Large intestine (tissue), 3 donors: ENCODE data around the gene CA12. TPM values are rescaled to one million over a fixed set of nuclear protein-coding genes. Genes with fewer than 3 reads are reported as not detected.

Experiments
- DNase-seq, 2 donors: peaks; one replicate each; pipeline versions ENCODE4 v3.0.0 to v3.0.0-alpha.2; 2013
- H3K27ac ChIP-seq: one replicate; pipeline ENCODE4 v1.5.1; 2013; ENCODE audit warnings: low read length
- H3K27me3 ChIP-seq: 2 replicates; pipeline ENCODE4 v1.6.1; 2013; ENCODE audit warnings: low read length; ENCODE audit not compliant: control insufficient read depth, insufficient read depth
- H3K36me3 ChIP-seq: 2 replicates; pipeline ENCODE4 v1.6.1; 2013; ENCODE audit warnings: low read length; ENCODE audit not compliant: control insufficient read depth, insufficient read depth
- H3K4me1 ChIP-seq: one replicate; pipeline ENCODE4 v1.6.1; 2013; ENCODE audit warnings: low read length; ENCODE audit not compliant: control insufficient read depth, insufficient read depth
- H3K4me3 ChIP-seq: one replicate; pipeline ENCODE4 v1.5.1; 2013; ENCODE audit warnings: low read length
- H3K9me3 ChIP-seq: one replicate; pipeline ENCODE4 v1.6.1; 2013; ENCODE audit warnings: mild to moderate bottlenecking, low read depth, low read length, moderate library complexity; ENCODE audit not compliant: control insufficient read depth
- WGBS: methylation state at CpG from one replicate; pipeline ENCODE4 v1.1.5; 2013; ENCODE audit warnings: low lambda C conversion rate; ENCODE audit not compliant: insufficient coverage; 5-methylcytosine and 5-hydroxymethylcytosine counted together
- polyA plus RNA-seq: library from polyadenylated mRNA; unstranded; fragments of 120-200 nt; gene quantifications from one replicate; pipeline ENCODE4 v1.2.1, GENCODE V29; 2013

Gene CA12
- polyA plus RNA-seq, 1 donor = 1.0 TPM

- Histone ChIP-seq H3K4me1 (peaks cover 23% of the 10 kb centered on the region), H3K27ac (no peak overlapping the region), H3K9me3 (no peaks in the 10 kb centered on the region), H3K27me3 (peaks cover 16% of the 10 kb centered on the region), H3K36me3 (no peaks in the 10 kb centered on the region), H3K4me3 (no peak overlapping the region)
- no CpG with 5 or more reads among the region's 7 CpGs for WGBS
- DNase-seq = no peak
These were observed 2.7 kb downstream of the CA12 start for GRCh38 chr15:63378946-63379345.

DNA sequence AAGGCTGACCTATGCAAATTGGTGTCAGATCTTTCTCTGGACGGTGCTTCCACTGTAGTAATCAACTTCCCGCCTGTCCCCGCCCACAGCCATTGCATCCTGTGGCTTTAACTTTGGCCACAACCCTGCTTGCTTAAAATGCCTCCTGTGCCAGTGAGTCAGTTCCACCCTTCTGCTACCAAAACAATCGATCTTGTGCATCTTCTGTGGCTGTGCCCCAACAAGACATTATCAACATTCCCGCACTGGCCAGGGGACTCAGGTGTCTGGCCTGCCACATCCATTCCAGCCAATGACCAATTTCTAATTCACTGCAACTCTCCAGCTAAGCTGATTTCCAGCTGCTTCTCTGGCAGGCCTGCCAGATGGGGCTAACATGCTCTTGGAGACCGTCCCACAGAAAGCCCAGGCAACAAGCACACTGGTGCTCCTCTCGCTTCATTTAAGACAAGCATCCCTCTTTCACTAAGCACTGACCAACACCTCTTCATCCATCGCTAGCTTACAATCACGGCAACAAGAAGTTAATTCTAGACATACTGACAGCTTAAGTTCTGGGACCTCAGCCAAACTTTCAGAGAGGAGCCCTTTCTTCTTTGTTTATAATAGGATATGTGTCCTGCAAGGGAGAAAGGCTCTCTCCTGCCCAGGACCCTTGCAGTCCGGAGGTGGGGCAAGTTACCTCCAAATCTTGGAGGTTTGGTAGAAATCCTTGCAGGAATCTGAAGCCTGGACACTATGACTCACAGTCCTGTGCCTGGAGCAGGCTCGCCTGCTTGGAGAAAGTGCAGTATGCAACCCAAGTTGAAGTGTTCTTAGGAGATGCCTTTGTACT, 6.7 kb downstream of the CA12 start:
- DNase-seq = no peak
- Histone ChIP-seq H3K27ac (no peak overlapping the region), H3K4me1 (peaks cover 15% of the 10 kb centered on the region), H3K36me3 (no peaks in the 10 kb centered on the region), H3K4me3 (no peak overlapping the region), H3K27me3 (no peaks in the 10 kb centered on the region), H3K9me3 (no peaks in the 10 kb centered on the region)
- no CpG with 5 or more reads among the region's 11 CpGs for WGBS

DNA sequence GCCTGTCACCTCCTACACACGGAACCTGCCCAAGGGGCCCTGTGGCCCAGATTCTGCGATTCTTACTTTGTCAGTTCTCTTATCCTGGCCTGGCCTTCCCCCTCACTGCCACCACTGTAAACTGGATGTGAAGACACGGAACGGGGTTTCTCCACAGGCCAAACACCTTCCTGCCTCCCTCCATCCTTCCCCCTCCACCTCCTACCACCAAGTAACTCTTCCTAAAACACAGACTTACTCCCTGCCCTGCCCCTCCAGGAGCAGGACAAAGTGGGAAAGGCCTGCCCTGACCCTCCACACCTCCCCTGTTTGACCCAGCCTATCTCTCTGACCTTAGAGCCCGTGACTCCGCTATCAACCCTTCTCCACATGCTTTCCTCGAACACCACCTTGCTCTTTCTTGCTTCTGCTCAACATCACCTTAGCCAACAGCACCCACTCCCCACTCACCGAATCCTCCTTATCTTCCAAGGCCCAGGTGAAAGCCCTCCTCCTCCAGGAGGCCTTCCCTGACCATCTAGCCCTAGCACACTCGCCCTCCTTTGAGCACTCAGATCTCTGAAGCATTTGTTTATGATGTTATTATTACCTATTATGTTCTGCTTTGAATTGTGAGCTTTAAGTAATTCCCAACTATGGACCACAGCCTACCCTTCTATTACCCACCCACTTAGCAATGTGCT, 7.6 kb downstream of the CA12 start:
- Histone ChIP-seq H3K27me3 (no peaks in the 10 kb centered on the region), H3K9me3 (no peaks in the 10 kb centered on the region), H3K4me1 (peaks cover 6% of the 10 kb centered on the region), H3K36me3 (no peaks in the 10 kb centered on the region), H3K27ac (no peak overlapping the region), H3K4me3 (no peak overlapping the region)
- no peak for DNase-seq
- WGBS = 100% methylated on average over 3 of the region's 9 CpGs

DNA sequence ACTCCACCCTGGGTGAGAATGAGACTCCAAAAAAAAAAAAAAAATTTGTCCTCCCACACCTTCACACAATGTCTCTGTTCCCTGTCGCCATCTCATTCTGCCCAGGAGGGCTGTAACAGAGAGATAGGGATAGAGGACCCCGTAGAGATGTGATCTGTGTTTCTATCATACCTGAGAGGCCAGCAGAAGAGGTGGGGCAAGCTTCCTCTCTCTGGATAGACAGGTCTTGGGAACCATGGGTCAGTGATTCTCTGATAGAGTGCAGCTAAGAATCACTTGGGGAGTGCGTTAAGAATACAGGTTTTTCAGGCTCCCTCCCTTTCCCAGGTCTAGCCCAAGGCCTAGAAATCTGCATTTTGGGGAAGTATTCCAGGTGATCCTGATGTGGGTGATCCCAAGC, 8.3 kb downstream of the CA12 start:
- Histone ChIP-seq H3K9me3 (no peaks in the 10 kb centered on the region), H3K36me3 (no peaks in the 10 kb centered on the region), H3K4me3 (no peak overlapping the region), H3K27me3 (no peaks in the 10 kb centered on the region), H3K27ac (no peak overlapping the region), H3K4me1 (peaks cover 5% of the 10 kb centered on the region)
- WGBS = 60% methylated on average over 1 of the region's 3 CpGs
- no peak for DNase-seq

GRCh38 chr15:63372753-63373152, 8.9 kb downstream of the CA12 start:
- Histone ChIP-seq H3K4me1 (peaks cover 5% of the 10 kb centered on the region), H3K27me3 (no peaks in the 10 kb centered on the region), H3K27ac (no peak overlapping the region), H3K36me3 (no peaks in the 10 kb centered on the region), H3K9me3 (no peaks in the 10 kb centered on the region), H3K4me3 (no peak overlapping the region)
- no CpG with 5 or more reads among the region's 5 CpGs for WGBS
- peak in 1 of 2 donors; percentile 43 for DNase-seq

DNA sequence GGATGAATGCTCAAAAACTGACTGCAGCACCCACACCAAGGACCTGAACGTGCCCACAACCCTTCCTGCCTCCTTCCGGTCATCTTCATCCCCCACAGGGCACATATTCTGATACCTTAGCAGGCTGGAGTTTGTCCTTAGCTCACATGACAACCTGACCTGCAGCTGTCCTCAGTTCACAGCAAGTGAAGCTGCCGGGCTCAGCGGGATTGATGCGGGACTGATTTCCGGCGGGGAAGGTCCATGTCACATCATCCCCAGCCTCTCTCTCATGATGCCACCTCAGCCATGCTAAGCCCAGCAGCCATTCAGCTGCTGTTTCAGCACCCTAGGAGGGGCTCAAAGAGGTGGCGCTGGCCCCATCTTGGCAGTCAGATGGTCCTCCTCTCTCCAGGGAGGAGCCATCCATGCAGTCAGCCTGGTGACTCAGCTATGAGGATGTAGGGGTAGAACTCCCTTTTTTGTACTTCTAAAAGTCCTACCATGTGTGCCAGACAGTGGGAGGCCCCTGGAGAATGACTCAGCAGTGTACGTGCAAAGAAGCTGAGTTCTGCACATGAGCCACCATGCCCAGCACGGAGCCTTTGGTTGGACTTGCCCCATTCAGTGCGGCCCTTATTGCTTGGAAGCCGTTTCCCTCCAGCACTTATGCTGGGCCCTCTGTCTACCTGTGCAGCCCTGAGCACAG, 9.5 kb downstream of the CA12 start:
- 100% methylated on average over 1 of the region's 12 CpGs for WGBS
- Histone ChIP-seq H3K27me3 (no peaks in the 10 kb centered on the region), H3K4me3 (no peak overlapping the region), H3K27ac (no peak overlapping the region), H3K36me3 (no peaks in the 10 kb centered on the region), H3K4me1 (peaks cover 5% of the 10 kb centered on the region), H3K9me3 (no peaks in the 10 kb centered on the region)
- DNase-seq = peak in 1 of 2 donors; percentile 38

- Histone ChIP-seq H3K27me3 (no peaks in the 10 kb centered on the region), H3K4me1 (peaks cover 5% of the 10 kb centered on the region), H3K9me3 (no peaks in the 10 kb centered on the region), H3K36me3 (no peaks in the 10 kb centered on the region), H3K27ac (no peak overlapping the region), H3K4me3 (no peak overlapping the region)
- no CpG with 5 or more reads among the region's 15 CpGs for WGBS
- DNase-seq = no peak
These were observed 10.2 kb downstream of the CA12 start for GRCh38 chr15:63371297-63371918.

DNA sequence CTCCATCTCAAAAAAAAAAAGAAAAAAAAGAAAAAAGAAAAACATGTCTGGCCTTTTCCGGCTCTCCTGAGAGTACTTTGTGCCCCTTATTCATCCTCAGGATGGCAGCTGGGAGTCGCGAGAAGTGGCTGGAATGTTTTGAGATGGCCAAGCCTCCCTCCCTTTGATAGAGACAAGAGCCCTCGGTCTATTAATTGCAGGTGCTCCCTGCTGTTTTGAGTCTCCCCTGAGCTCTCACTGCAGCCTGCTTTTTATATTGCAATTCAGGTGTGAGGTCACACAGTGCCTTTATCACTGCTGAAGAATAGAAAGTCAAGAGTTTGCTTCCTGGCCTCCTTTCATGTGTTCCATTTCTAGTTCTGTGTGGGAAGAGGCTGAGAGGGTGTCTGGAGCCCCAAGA, 10.9 kb downstream of the CA12 start:
- peaks cover 5% of the 10 kb centered on the region for H3K4me1 ChIP-seq
- no peaks in the 10 kb centered on the region for H3K9me3 ChIP-seq
- no peak overlapping the region for H3K27ac ChIP-seq
- no peak overlapping the region for H3K4me3 ChIP-seq
- WGBS = no CpG with 5 or more reads among the region's 4 CpGs
- no peaks in the 10 kb centered on the region for H3K36me3 ChIP-seq
- H3K27me3 ChIP-seq = no peaks in the 10 kb centered on the region
- DNase-seq = no peak

DNA sequence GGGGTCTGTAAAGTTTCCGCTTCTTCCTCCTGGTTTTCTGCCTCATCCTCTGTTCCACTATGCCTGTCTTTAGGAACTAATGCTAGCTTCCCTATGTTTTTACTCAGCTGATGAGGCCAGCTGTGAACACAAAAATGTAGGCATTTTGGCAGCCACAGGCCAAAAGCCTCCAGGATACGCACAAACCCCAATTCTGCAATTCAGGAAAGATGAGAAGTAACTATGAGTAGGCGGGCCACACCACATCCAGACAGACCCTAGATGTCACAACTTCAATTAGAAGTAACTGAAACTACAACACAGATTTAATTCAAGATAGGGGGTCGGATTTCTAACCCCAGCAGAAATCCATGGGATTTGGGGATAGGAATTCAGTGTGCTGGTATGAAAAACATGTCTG, 11.9 kb downstream of the CA12 start:
- Histone ChIP-seq H3K4me3 (no peak overlapping the region), H3K9me3 (no peaks in the 10 kb centered on the region), H3K36me3 (no peaks in the 10 kb centered on the region), H3K27me3 (no peaks in the 10 kb centered on the region), H3K27ac (no peak overlapping the region), H3K4me1 (peaks cover 5% of the 10 kb centered on the region)
- 100% methylated on average over 1 of the region's 4 CpGs for WGBS
- DNase-seq = no peak

DNA sequence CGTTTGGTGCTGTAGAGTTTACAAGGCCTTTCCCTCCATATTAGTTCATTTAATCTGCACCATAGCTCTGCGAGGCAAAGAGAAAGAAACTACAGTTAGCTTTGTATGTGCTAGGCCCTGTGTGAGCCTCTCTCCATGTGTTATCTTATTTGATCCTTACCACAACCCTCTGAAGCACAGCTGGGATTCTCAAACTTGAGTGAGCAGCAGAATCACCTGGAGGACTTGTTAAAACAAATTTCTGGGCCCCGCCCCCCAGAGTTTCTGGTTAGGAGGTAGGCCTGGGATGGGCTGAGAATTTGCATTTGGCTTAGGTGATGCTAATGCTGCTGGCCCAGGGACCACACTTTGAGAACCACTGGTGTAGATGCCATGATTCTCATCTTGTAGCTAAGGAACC, 12.3 kb downstream of the CA12 start:
- H3K27ac ChIP-seq = no peak overlapping the region
- H3K4me3 ChIP-seq = no peak overlapping the region
- H3K27me3 ChIP-seq = no peaks in the 10 kb centered on the region
- peaks cover 5% of the 10 kb centered on the region for H3K4me1 ChIP-seq
- no peak for DNase-seq
- no peaks in the 10 kb centered on the region for H3K9me3 ChIP-seq
- no CpG with 5 or more reads among the region's 3 CpGs for WGBS
- no peaks in the 10 kb centered on the region for H3K36me3 ChIP-seq
